Measurements from ENCODE around the gene DHRS7B. TPM values are rescaled to one million over a fixed set of nuclear protein-coding genes. Genes with fewer than 3 reads are reported as not detected.
"Not testable (repeated sequence)": the region's sequence is repeated elsewhere in the genome, so short reads cannot be mapped to it uniquely, and the experiment has no call there.

Gene DHRS7B
- total RNA-seq, 1 donor from 2014 or later = 27.4 TPM

GRCh38 chr17:21174713-21175112, 47.9 kb downstream of the DHRS7B start:
- no peak for DNase-seq (ENCODE audit: extremely low read depth, low read depth, low spot score)

GRCh38 chr17:21176773-21177395, 50.1 kb downstream of the DHRS7B start:
- no peak for DNase-seq (ENCODE audit: extremely low read depth, low read depth, low spot score)

DNA sequence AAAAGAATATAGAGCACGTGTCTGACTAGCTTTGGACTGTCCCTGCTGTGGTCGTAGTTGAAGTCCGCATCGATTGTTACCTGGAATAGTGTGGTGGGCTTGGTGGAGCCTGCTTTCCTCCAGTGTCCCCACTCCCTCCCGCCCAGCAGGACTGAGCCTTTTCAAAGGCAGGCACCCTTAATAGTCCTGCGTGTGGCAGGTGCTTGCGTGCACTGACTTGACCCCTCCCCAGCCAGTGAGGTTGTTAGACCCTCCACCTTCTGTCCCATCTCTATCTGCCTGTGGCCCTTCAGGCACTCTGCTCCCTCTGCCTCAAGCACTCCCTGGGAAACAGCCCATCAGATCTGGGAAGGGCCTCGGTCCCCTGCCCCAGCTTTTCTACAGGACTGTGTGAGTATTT, 50.6 kb downstream of the DHRS7B start:
- DNase-seq (ENCODE audit: extremely low read depth, low read depth, low spot score) = no peak

GRCh38 chr17:21177854-21178600, 51.3 kb downstream of the DHRS7B start:
- no peak for DNase-seq (ENCODE audit: extremely low read depth, low read depth, low spot score)

GRCh38 chr17:21183468-21183867, 56.7 kb downstream of the DHRS7B start:
- DNase-seq (ENCODE audit: extremely low read depth, low read depth, low spot score) = no peak

GRCh38 chr17:21184570-21184969, 57.8 kb downstream of the DHRS7B start:
- no peak for DNase-seq (ENCODE audit: extremely low read depth, low read depth, low spot score)

DNA sequence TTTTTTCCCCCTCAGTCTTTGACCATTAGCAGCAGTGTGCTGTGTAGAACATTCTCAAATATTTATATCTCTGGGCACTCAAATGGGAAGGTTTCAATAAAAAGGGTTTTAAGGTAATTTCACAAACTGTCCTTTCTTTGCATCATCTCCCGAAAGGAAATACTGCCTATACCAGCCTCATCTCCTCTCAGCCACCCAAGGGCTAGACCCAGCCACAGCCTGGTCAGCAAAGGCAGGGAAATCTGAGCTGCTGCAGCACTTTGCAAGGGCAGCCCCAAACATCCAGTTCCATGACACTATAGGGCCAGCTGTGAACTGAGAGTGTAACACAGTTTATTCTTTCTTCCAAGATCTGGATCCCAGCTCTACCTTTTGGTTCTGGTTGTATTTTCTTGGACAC, 58.3 kb downstream of the DHRS7B start:
- DNase-seq (ENCODE audit: extremely low read depth, low read depth, low spot score) = no peak

DNA sequence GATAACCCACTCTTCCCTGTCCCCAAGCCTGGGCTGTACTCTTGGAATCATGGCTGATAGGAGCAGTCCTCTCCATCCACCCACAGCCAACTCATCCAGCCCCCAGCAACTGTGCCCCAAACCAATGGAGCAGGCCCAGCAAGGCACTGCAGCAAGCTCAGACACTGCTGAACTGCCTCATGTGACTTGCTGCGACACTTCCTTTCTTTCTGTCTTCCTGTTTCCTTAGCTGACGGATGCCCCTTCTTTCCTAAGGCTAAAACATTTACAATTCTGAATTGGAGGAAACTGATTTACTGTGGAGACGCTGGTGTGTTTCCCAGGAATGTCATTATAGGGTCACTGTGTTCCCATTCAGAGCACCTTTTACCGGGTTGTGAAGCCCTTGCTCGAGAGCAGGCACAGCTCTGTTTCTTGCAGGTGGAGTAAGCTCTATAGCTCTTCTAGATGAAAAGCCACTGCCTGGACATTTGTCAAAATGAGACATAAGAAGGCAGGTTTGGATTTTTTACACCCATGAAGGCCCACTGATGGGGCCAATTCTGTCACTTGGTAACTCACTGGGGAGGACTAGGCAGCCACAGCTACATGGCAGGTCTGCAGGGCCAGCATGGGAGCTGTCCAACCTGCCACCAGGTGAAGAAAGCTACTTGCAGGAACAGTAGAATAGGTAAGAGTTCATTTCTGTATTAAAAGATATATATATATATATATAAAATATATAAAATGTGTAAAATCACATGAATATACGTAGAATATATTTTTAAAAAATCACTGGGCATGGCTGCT, 59.8 kb downstream of the DHRS7B start:
- peak; percentile 61 for DNase-seq (ENCODE audit: extremely low read depth, low read depth, low spot score)

- DNase-seq (ENCODE audit: extremely low read depth, low read depth, low spot score) = no peak
Measured at GRCh38 chr17:21189361-21189760, 62.6 kb downstream of the DHRS7B start.

DNA sequence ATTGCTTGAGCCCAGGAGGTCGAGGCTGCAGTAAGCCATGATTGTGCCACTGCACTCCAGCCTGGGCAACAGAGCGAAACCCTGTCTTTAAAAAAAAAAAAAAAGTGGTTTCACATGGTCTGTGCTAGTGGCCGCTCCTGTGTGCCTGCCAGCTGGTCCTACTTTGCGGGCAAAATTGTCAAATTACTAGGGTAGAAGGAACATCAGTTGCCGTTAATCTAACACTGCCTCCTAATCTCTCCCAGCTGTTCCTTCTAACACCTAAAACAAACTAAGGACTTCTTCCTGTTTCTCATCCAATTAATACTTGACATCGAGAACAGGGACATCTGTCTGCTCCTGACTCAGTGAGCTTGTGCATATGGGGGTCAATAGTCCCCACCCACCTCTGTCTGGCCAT, 63.3 kb downstream of the DHRS7B start:
- no peak for DNase-seq (ENCODE audit: extremely low read depth, low read depth, low spot score)

GRCh38 chr17:21191698-21192097, 64.9 kb downstream of the DHRS7B start:
- no peak for DNase-seq (ENCODE audit: extremely low read depth, low read depth, low spot score)

DNA sequence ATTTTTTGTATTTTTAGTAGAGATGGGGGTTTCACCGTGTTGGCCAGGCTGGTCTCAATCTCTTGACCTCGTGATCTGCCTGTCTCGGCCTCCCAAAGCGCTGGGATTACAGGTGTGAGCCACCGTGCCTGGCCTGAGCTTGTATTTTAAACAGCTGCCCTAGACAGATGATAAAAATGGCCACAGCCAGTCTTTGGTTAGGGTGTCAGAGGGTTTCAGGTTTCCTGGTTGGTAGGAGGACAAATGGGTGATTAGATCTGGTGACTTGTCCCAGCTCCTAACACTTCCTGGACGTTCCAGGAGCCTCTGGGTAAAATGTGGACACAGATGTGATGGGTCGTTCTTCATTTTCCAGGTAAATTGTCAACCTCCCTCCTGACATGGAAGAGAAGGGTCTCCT, 65.7 kb downstream of the DHRS7B start:
- DNase-seq (ENCODE audit: extremely low read depth, low read depth, low spot score) = not testable (repeated sequence)

DNA sequence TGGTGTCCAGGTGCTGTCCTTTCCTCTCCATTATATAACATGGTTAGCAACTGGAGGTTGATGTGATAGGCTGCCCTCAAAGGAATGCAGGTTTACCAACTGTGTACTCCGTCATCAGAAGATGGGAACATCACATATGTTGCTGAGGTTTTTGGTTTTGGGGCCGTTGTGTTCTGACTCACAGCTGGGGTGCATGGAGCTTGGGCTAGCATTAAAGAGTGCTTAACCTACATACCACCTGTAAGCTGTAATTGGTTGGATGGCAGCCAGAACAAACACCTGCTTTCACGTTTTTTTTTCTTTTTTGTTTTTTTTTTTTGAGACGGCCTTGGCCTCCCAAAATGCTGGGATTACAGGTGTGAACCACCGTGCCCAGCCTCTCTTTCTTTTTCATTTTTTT, 66.3 kb downstream of the DHRS7B start:
- DNase-seq (ENCODE audit: extremely low read depth, low read depth, low spot score) = no peak

GRCh38 chr17:21194226-21194625, 67.5 kb downstream of the DHRS7B start:
- DNase-seq (ENCODE audit: extremely low read depth, low read depth, low spot score) = no peak

DNA sequence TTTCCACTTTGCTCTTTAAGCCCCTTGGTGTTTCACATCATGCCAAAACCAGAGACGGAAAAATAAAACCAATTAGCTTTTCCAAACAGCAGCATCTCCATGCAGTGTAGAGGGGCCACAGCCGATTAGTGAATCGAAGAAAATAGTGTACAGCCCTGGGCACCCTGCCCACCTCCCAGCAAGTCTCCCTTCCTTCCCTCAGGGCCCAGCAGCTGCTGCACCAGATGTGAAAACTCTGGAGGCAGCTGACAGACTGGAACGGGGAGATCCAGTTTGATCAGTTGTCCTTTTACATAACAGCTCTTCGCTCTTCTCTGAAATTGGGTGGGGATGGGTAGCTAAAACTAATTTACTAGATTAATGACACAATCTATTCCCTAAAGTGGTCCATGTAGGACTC, 67.9 kb downstream of the DHRS7B start:
- DNase-seq (ENCODE audit: extremely low read depth, low read depth, low spot score) = no peak

DNA sequence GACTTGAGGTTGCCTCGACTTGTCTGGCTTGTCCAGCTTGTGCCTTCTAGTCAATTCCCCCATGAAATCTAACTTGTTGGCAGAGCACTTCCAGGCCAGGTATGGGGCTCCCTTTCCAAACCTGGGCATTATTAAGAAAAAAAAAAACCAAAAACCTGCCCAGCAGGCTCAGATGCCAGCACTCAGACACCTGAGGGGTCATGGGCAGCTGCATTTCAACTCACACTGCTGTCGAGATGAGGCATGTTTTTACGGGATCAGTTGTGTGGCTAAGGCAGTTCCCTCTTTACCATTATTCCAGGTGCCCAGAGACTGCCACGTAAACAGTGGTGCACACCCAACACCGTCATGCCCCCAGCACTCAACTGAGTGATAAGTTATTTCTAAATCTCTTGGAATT, 69.4 kb downstream of the DHRS7B start:
- no peak for DNase-seq (ENCODE audit: extremely low read depth, low read depth, low spot score)

GRCh38 chr17:21198411-21198810, 71.6 kb downstream of the DHRS7B start:
- DNase-seq (ENCODE audit: extremely low read depth, low read depth, low spot score) = no peak

DNA sequence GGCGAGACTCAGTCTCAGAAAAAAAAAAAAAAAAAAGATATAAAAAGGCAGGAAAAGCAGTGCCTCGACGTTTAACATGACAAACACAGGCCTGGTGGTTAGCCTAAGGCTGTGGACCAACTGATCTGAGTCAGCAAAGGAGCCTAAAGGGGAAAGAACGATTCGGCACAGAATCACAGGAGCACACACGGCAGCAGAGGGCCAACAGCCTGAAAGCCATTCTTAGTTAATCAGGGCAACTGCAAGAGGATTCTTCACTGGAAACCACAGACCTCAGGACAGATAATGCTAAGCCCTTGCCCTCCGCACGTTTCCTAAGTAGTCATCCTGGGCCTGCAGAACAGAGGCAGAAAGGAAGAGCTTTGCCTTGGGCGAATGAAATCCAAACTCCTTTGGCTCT, 72.5 kb downstream of the DHRS7B start:
- no peak for DNase-seq (ENCODE audit: extremely low read depth, low read depth, low spot score)

- no peak for DNase-seq (ENCODE audit: extremely low read depth, low read depth, low spot score)
Measured at GRCh38 chr17:21199856-21200255, 73.1 kb downstream of the DHRS7B start.

- no peak for DNase-seq (ENCODE audit: extremely low read depth, low read depth, low spot score)
Measured at GRCh38 chr17:21200590-21201297, 74.0 kb downstream of the DHRS7B start.

DNA sequence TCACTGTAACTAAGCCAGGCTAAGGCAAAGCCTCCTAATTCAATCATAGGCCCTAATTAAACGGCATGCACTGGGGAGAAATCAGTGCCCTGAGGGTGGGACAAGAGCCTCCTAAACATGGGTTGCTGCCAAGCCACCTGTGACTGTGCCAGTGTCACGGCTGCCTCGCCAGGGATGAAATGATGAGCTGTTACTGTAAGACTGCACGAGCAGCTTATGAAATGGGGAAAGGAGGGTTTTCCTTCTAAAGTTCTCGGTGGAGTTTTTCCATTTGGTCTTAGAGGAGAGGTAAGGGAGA, 74.5 kb downstream of the DHRS7B start:
- DNase-seq (ENCODE audit: extremely low read depth, low read depth, low spot score) = no peak
